ENCODE measurements around the gene PHLDA1.

Gene PHLDA1

DNA sequence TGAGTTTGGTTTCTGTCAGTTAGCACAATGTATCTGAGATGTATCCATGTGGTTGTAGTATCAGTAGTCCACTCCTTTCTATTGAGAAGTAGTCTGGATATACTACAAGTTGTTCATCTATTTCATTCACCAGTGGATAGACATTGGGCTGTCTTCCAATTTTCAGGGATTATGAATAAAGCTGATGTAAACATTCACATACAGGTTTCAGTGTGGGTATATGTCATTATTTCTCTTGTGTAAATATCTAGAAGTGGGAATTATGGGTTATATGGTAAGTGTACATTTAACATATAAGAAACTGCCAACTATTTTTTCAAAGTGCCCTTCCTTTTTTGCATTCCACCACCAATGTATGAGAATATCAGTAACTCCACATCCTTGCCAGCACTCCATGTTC lies 35.9 kb downstream of the PHLDA1 start:
- Histone ChIP-seq H2AFZ (ENCODE audit: low read length) (no peak overlapping the region), H3K4me2 (ENCODE audit: low read length) (no peak overlapping the region), H3K79me2 (ENCODE audit: insufficient read depth, low read length) (no peaks in the 10 kb centered on the region), H3K9me2 (ENCODE audit: low read depth, low read length) (no peaks in the 10 kb centered on the region), H3F3A (ENCODE audit: insufficient read depth, low read length) (no peaks in the 10 kb centered on the region), H3K27ac (ENCODE audit: low read depth, low read length, poor library complexity, severe bottlenecking) (no peak overlapping the region), H3K27me3 (ENCODE audit: insufficient read depth, low read length) (no peaks in the 10 kb centered on the region), H3K9ac (ENCODE audit: low read length) (no peak overlapping the region), H3K4me3 (ENCODE audit: low read depth, low read length, poor library complexity, severe bottlenecking) (no peak overlapping the region), H3K9me3 (ENCODE audit: low read length) (no peaks in the 10 kb centered on the region), H4K20me1 (ENCODE audit: insufficient read depth, low read length) (no peaks in the 10 kb centered on the region), H3K4me1 (ENCODE audit: insufficient read depth, low read length, severe bottlenecking) (no peaks in the 10 kb centered on the region), H3K36me3 (ENCODE audit: insufficient read depth, low read length) (no peaks in the 10 kb centered on the region)
- TF ChIP-seq, protein P1, sequence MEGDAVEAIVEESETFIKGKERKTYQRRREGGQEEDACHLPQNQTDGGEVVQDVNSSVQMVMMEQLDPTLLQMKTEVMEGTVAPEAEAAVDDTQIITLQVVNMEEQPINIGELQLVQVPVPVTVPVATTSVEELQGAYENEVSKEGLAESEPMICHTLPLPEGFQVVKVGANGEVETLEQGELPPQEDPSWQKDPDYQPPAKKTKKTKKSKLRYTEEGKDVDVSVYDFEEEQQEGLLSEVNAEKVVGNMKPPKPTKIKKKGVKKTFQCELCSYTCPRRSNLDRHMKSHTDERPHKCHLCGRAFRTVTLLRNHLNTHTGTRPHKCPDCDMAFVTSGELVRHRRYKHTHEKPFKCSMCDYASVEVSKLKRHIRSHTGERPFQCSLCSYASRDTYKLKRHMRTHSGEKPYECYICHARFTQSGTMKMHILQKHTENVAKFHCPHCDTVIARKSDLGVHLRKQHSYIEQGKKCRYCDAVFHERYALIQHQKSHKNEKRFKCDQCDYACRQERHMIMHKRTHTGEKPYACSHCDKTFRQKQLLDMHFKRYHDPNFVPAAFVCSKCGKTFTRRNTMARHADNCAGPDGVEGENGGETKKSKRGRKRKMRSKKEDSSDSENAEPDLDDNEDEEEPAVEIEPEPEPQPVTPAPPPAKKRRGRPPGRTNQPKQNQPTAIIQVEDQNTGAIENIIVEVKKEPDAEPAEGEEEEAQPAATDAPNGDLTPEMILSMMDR (IDR thresholded peaks at IDR 0.05; ENCODE audit: low read length) = no peak
- TF ChIP-seq EZH2 (IDR thresholded peaks at IDR 0.05; ENCODE audit: borderline replicate concordance, low read length) = no peak

DNA sequence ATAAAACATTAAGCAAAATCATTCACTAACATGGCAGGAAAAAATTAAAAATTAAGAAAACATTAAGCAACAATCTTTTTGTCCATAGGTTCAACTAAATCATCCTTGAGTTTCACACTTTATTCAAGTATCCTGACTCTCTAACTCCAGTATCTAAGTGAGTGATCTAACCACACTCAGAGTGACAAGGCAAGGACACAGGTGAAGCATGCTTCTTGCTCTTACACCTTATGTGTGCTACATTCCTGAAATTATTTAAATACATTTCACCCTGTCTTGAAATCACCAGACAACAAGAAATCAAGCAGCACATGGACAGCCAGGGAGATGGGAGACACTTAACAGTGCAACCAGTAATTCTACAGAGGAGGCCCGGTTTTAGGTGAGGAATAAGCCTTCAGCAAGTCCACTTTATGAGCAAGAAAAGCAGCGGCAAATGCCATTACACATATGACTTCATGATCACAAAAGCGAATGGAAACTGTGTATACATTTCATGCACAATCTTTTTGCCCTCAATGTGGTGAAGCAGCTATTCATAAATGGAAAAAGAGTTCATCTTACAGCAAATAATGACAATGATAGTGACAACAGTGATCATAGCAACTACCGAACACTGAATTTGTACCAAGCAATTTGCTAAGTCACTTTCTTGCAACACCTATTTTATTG lies 37.4 kb downstream of the PHLDA1 start:
- Histone ChIP-seq H3K27me3 (ENCODE audit: insufficient read depth, low read length) (no peaks in the 10 kb centered on the region), H3K4me1 (ENCODE audit: insufficient read depth, low read length, severe bottlenecking) (no peaks in the 10 kb centered on the region), H3K9me3 (ENCODE audit: low read length) (no peaks in the 10 kb centered on the region), H3K4me3 (ENCODE audit: low read depth, low read length, poor library complexity, severe bottlenecking) (no peak overlapping the region), H2AFZ (ENCODE audit: low read length) (no peak overlapping the region), H3K27ac (ENCODE audit: low read depth, low read length, poor library complexity, severe bottlenecking) (no peak overlapping the region), H3K9ac (ENCODE audit: low read length) (no peak overlapping the region), H4K20me1 (ENCODE audit: insufficient read depth, low read length) (no peaks in the 10 kb centered on the region), H3K4me2 (ENCODE audit: low read length) (no peak overlapping the region), H3K79me2 (ENCODE audit: insufficient read depth, low read length) (no peaks in the 10 kb centered on the region), H3K9me2 (ENCODE audit: low read depth, low read length) (no peaks in the 10 kb centered on the region), H3K36me3 (ENCODE audit: insufficient read depth, low read length) (no peaks in the 10 kb centered on the region), H3F3A (ENCODE audit: insufficient read depth, low read length) (no peaks in the 10 kb centered on the region)
- TF ChIP-seq, protein P1 (IDR thresholded peaks at IDR 0.05; ENCODE audit: low read length) = no peak
- TF ChIP-seq EZH2 (IDR thresholded peaks at IDR 0.05; ENCODE audit: borderline replicate concordance, low read length) = no peak

DNA sequence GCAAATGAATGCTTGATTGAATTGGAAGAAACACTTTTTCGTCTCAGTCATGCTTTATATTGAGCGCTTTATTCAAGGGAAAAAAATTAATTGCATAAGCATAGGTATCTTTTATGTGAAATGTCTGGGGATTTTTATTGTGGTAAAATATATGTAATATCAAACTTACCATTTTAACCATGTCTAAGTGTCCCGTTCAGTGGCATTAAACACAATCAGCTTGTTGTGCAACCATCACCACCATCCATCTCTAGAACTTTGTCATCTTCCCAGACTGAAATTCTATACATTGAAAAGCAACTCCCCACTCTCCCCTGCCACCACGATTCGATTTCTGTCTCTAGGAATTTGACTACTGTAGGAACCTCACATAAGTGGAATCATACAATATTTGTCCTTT lies 39.8 kb downstream of the PHLDA1 start:
- no peak for TF ChIP-seq EZH2 (IDR thresholded peaks at IDR 0.05; ENCODE audit: borderline replicate concordance, low read length)
- TF ChIP-seq, protein P1 (IDR thresholded peaks at IDR 0.05; ENCODE audit: low read length) = no peak
- no peaks in the 10 kb centered on the region for H3K36me3 ChIP-seq (ENCODE audit: insufficient read depth, low read length)
- no peaks in the 10 kb centered on the region for H3K9me2 ChIP-seq (ENCODE audit: low read depth, low read length)
- H2AFZ ChIP-seq (ENCODE audit: low read length) = no peak overlapping the region
- H3K9ac ChIP-seq (ENCODE audit: low read length) = no peak overlapping the region
- H3K27ac ChIP-seq (ENCODE audit: low read depth, low read length, poor library complexity, severe bottlenecking) = no peak overlapping the region
- no peak overlapping the region for H3K4me2 ChIP-seq (ENCODE audit: low read length)
- no peaks in the 10 kb centered on the region for H3K27me3 ChIP-seq (ENCODE audit: insufficient read depth, low read length)
- no peaks in the 10 kb centered on the region for H3K9me3 ChIP-seq (ENCODE audit: low read length)
- H3K4me3 ChIP-seq (ENCODE audit: low read depth, low read length, poor library complexity, severe bottlenecking) = no peak overlapping the region
- no peaks in the 10 kb centered on the region for H3K4me1 ChIP-seq (ENCODE audit: insufficient read depth, low read length, severe bottlenecking)
- H3K79me2 ChIP-seq (ENCODE audit: insufficient read depth, low read length) = no peaks in the 10 kb centered on the region
- no peaks in the 10 kb centered on the region for H3F3A ChIP-seq (ENCODE audit: insufficient read depth, low read length)
- no peaks in the 10 kb centered on the region for H4K20me1 ChIP-seq (ENCODE audit: insufficient read depth, low read length)

Data from OCI-LY1 (cell line).